Subcutaneous abdominal adipose tissue (tissue), 5 donors: ENCODE data around the gene IGFBPL1.

Source experiments
- H3K27ac ChIP-seq: one replicate; pipeline ENCODE4 v1.7.0; 2013; ENCODE audit warnings: low read depth, mild to moderate bottlenecking, inconsistent platforms, low read length, moderate library complexity
- H3K27me3 ChIP-seq, 5 donors: one replicate each; pipeline ENCODE4 v1.7.0; 2013; ENCODE audit warnings: low read length in 5 of 5, inconsistent platforms in 1 of 5; ENCODE audit not compliant: control insufficient read depth in 5 of 5, insufficient read depth in 4 of 5
- H3K36me3 ChIP-seq, 5 donors: one replicate each; pipeline ENCODE4 v1.7.0; 2013; ENCODE audit warnings: low read length in 5 of 5; ENCODE audit not compliant: control insufficient read depth in 5 of 5, insufficient read depth in 5 of 5
- H3K4me1 ChIP-seq, 5 donors: one replicate each; pipeline ENCODE4 v1.7.0; 2013; ENCODE audit warnings: low read length in 5 of 5, mild to moderate bottlenecking in 3 of 5, moderate library complexity in 1 of 5; ENCODE audit not compliant: control insufficient read depth in 5 of 5, insufficient read depth in 5 of 5
- H3K4me3 ChIP-seq, 5 donors: one replicate each; pipeline ENCODE4 v1.7.0; 2013; ENCODE audit warnings: low read length in 5 of 5, low read depth in 1 of 5
- H3K9ac ChIP-seq, 5 donors: one replicate each; pipeline ENCODE4 v1.7.0; 2013; ENCODE audit warnings: low read length in 5 of 5, mild to moderate bottlenecking in 4 of 5, moderate library complexity in 3 of 5
- H3K9me3 ChIP-seq, 5 donors: one replicate each; pipeline ENCODE4 v1.7.0; 2013; ENCODE audit warnings: low read length in 5 of 5; ENCODE audit not compliant: control insufficient read depth in 5 of 5
- donor health status: healthy.
- donor health status: healthy.
- donor health status: healthy.
- donor health status: healthy.
- donor health status: healthy.

IGFBPL1 gene

DNA sequence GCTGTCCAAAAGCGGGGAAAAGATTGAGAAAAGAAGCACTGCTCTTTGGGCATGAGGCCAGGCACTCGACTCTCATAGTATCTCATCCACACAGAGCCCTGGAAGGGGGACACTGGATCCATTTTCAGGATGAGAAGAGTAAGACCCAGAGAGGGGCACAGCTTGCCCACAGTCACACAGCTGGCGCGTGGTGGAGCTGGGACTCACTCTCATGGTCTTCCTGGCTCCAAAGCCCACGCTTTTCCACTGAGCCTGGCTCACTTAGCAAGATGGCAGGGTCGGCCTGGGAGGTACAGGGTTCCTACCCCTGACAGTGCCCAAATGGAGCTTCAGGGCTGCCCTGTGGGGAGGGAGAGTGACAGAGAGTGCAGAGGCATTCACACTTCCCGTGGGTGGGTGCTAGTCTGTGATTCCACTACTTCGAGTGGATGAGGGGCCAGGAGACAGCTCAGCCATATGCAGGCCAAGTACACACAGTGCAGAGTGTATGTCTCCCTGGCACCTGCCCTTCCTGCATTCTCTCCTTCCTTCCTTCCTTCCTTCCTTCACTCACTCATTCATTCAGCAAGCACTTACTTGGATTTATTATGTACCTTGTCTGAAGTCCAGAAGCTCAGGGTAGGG is 18.3 kb upstream of the IGFBPL1 start:
- Histone ChIP-seq H3K9ac (no peak overlapping the region), H3K4me1 (no peaks in the 10 kb centered on the region), H3K4me3 (no peak overlapping the region), H3K27ac (no peak overlapping the region), H3K9me3 (no peaks in the 10 kb centered on the region), H3K27me3 (peaks cover 0 to 10% (median 3%) of the 10 kb centered on the region in 5 donors), H3K36me3 (no peaks in the 10 kb centered on the region)

DNA sequence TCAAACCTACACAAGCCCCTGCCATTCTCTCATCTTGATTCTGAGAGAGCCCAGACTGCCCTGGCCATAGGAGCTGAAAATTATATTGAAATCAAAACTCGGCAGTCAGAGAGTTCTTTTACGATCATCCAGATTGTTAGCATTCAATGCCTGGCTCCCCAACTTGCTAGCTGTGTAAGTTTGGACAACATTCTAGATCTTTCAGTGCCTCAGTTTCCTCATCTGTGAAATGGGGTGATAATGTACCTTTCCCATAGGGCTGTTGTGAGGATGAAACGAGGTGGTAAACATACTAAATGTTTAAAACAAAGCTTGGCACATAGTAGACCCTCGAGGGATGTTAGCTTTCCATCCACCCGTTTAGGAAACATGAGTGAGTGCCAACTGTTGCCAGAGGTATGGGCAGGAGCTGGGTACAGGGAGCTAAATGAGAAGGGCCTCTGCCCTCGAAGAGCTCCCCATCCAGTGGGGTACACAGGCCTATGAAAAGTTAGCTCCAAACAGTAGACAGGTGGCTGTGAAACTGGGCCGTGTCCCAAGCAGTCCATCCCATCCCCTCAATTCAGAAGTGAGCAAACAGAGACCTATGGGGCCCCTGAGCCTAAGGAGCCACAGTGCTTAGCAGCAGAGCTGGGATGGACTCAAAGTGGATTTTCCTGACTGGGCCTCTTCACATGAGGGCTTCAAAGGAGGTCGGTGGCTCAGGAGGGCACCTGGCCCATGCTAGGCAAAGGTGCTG is 17.3 kb upstream of the IGFBPL1 start:
- Histone ChIP-seq H3K27me3 (peaks cover 0 to 10% (median 3%) of the 10 kb centered on the region in 5 donors), H3K9me3 (peaks cover 0 to 2% (median 0%) of the 10 kb centered on the region in 5 donors), H3K9ac (no peak overlapping the region), H3K36me3 (no peaks in the 10 kb centered on the region), H3K4me3 (no peak overlapping the region), H3K27ac (no peak overlapping the region), H3K4me1 (no peaks in the 10 kb centered on the region)

DNA sequence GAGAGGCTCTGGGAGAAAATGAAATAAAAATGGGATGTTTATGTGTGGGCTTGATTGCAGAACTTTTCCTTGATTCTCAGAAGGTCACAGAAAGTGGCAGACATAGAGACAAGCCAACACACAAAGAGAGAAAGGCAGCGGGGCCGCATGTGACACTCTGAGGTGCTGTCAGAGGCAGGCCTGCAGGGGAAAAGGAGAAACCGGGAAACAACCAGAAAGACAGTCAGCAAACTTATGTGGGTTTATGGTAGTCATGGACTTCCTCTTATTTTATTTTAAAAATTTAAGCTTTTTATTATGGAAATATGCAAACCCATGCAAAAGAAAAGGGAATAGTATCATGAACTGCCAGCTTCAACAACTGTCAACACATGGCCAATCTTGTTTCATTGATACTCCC is 16.3 kb upstream of the IGFBPL1 start:
- Histone ChIP-seq H3K9ac (no peak overlapping the region), H3K27me3 (peaks cover 0 to 10% (median 3%) of the 10 kb centered on the region in 5 donors), H3K36me3 (no peaks in the 10 kb centered on the region), H3K4me3 (no peak overlapping the region), H3K27ac (no peak overlapping the region), H3K9me3 (peaks cover 0 to 2% (median 0%) of the 10 kb centered on the region in 5 donors), H3K4me1 (no peaks in the 10 kb centered on the region)

DNA sequence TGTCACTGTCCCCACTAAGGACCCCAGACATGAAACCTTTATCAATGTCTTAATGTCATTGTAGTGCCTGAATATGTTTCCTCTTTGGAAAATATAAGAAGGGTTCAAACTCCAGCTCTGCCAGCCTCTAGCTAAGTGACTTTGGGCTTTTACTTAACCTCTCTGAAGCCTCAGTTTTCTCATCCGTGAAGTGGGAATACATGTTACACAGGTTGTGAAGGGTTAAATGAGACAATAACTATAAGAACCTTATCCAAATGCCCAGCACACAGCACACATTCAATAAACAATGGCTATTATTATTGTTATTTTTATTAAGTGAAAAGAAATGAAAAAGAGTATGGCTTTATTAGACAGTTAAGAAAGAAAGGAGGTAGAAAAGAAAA is 15.7 kb upstream of the IGFBPL1 start:
- no peaks in the 10 kb centered on the region for H3K4me1 ChIP-seq
- no peak overlapping the region for H3K9ac ChIP-seq
- peaks cover 0 to 2% (median 0%) of the 10 kb centered on the region in 5 donors for H3K9me3 ChIP-seq
- H3K27me3 ChIP-seq, result peaks cover 0 to 10% (median 3%) of the 10 kb centered on the region in 5 donors
- no peaks in the 10 kb centered on the region for H3K36me3 ChIP-seq
- no peak overlapping the region for H3K27ac ChIP-seq
- H3K4me3 ChIP-seq, result no peak overlapping the region

DNA sequence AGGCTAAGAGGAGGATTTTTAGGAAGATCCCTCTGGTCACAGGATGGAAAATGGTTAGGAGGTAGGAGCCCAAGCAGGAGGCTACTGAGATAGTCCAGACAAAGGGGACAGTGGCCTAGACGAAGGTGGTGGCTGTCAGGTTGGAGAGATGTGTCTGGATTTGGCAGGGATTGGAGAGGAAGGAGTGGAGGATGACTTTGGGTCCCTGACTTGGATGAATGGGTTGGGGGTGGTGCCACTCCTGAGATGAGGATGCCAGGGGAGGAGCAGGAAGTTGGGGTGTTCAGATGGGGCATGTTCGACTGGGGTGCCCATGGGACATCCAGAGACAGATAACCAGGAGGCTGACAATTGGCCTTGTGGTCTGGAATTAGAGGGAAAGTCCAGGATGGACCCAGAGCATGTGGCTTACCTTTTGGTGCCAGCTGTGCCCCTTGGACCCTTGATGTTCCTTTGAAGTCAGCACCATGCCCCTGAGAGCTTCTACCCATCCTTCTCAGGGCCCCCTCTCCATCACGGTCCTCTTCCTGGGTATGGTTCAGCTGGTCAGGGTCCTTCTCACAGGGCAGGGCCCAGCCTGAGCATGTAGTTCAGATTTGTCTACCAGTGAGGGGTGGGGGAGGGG is 15.1 kb upstream of the IGFBPL1 start:
- Histone ChIP-seq H3K9me3 (peaks cover 0 to 2% (median 0%) of the 10 kb centered on the region in 5 donors), H3K27ac (no peak overlapping the region), H3K4me3 (no peak overlapping the region), H3K9ac (no peak overlapping the region), H3K36me3 (no peaks in the 10 kb centered on the region), H3K4me1 (no peaks in the 10 kb centered on the region), H3K27me3 (peaks cover 0 to 10% (median 3%) of the 10 kb centered on the region in 5 donors)

GRCh38 chr9:38437193-38437823 is 13.1 kb upstream of the IGFBPL1 start:
- Histone ChIP-seq H3K4me3 (no peak overlapping the region), H3K27ac (no peak overlapping the region), H3K36me3 (no peaks in the 10 kb centered on the region), H3K4me1 (peaks cover 0 to 6% (median 0%) of the 10 kb centered on the region in 5 donors), H3K9me3 (peaks cover 0 to 2% (median 0%) of the 10 kb centered on the region in 5 donors), H3K27me3 (peaks cover 0 to 10% (median 3%) of the 10 kb centered on the region in 5 donors), H3K9ac (no peak overlapping the region)

- no peak overlapping the region for H3K27ac ChIP-seq
- no peak overlapping the region for H3K9ac ChIP-seq
- H3K9me3 ChIP-seq, result peaks cover 0 to 2% (median 0%) of the 10 kb centered on the region in 5 donors
- H3K4me1 ChIP-seq, result peaks cover 0 to 6% (median 0%) of the 10 kb centered on the region in 5 donors
- H3K4me3 ChIP-seq, result no peak overlapping the region
- no peaks in the 10 kb centered on the region for H3K36me3 ChIP-seq
- H3K27me3 ChIP-seq, result peaks cover 0 to 7% (median 3%) of the 10 kb centered on the region in 5 donors
Observed at GRCh38 chr9:38436708-38437107, 12.5 kb upstream of the IGFBPL1 start.

GRCh38 chr9:38435521-38435920 is 11.3 kb upstream of the IGFBPL1 start:
- Histone ChIP-seq H3K4me3 (no peak overlapping the region), H3K4me1 (peaks cover 0 to 6% (median 0%) of the 10 kb centered on the region in 5 donors), H3K9ac (no peak overlapping the region), H3K27me3 (peaks cover 0 to 5% (median 3%) of the 10 kb centered on the region in 5 donors), H3K36me3 (no peaks in the 10 kb centered on the region), H3K27ac (no peak overlapping the region), H3K9me3 (peaks cover 0 to 2% (median 0%) of the 10 kb centered on the region in 5 donors)

DNA sequence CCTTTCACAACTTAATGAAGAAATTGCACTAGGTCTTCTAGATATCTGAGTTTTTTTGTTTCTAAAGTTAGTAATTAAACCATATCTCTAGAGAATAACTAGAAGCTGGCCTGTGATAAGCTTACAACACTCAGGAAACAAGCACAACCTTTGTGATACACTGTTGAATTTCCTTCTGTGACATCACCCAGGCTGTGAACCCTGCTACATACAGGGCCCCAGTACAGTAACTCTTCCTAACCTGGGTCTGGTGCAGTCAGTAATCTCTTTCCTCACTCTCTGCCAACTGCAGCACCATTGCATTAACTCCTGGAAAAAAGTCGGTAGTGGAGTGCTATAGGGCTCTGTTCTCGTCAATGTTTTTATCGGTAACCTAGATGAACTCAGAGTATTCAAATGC is 10.6 kb upstream of the IGFBPL1 start:
- Histone ChIP-seq H3K27me3 (peaks cover 0 to 5% (median 3%) of the 10 kb centered on the region in 5 donors), H3K27ac (no peak overlapping the region), H3K4me3 (no peak overlapping the region), H3K9me3 (peaks cover 0 to 2% (median 0%) of the 10 kb centered on the region in 5 donors), H3K36me3 (no peaks in the 10 kb centered on the region), H3K4me1 (peaks cover 0 to 6% (median 0%) of the 10 kb centered on the region in 5 donors), H3K9ac (no peak overlapping the region)
